ENCODE data around the gene SERPINB12. TPM values are rescaled to one million over a fixed set of nuclear protein-coding genes. Genes with fewer than 3 reads are reported as not detected.

Gene SERPINB12
- polyA plus RNA-seq, 3 donors from 2014 or later = not detected

DNA sequence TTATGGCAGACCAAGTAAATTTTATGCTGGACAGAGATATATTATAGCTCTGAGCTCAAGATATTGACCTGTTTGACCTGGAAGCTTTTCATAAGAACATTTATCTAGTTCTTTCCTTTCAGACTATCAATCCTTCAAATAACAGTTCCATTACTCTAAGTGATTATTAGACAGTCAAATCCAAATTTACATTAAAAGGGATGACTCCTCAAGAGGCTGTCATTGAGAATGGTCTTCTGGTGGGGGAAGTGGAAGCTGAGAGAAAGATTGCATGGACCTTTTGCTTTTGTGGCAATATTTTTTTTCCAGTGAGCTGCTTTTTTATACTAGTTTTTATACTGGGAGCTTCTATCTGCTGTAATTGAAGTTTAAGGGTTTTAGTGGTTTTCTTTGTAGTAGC is 14.9 kb upstream of the SERPINB12 start:
- H3K36me3 Mint-ChIP-seq = no peaks in the 10 kb centered on the region
- no peak overlapping the region for H3K4me3 Mint-ChIP-seq
- H3K27ac Mint-ChIP-seq = no peak overlapping the region
- no peaks in the 10 kb centered on the region for H3K4me1 Mint-ChIP-seq
- peaks cover 0 to 6% (median 1%) of the 10 kb centered on the region in 3 donors for H3K27me3 Mint-ChIP-seq (ENCODE audit: low read depth in 3 of 3)
- DNase-seq = no peak
- H3K9me3 Mint-ChIP-seq = no peaks in the 10 kb centered on the region

DNA sequence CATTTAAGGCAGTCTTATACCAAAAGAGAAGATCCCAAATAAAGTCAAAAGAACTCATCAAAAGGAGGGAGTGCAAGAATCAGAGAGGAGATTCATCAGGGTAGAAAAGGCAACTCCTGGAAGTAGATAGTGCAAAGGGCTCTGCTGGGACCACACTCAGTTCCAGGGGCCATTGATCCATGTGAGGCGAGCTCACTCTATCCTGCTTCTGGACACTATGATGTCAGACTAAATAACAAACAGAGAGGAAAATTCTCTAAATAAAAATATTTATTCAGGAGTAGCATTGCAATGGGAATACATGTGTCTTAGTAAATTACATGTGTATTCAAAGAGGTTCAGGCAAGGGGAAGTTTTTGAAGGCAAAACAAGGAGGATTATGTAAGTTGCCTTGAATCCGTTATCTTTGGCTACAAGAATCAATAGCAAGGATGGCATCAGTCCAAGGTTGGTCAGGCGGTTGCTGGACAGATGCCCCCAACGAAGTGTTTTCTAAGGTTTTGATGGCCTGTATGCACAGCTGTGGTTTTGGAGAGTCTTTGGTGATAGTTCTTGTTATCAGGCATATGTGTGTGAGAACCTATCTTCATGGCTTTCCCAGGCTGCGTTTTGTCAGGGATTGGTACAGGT is 13.2 kb upstream of the SERPINB12 start:
- no peaks in the 10 kb centered on the region for H3K36me3 Mint-ChIP-seq
- no peak for DNase-seq
- peaks cover 0 to 1% (median 0%) of the 10 kb centered on the region in 3 donors for H3K27me3 Mint-ChIP-seq (ENCODE audit: low read depth in 3 of 3)
- no peaks in the 10 kb centered on the region for H3K9me3 Mint-ChIP-seq
- H3K4me3 Mint-ChIP-seq = no peak overlapping the region
- H3K4me1 Mint-ChIP-seq = peaks cover 0 to 2% of the 10 kb centered on the region in 2 donors
- no peak overlapping the region for H3K27ac Mint-ChIP-seq

GRCh38 chr18:63532471-63532870 is 9.7 kb upstream of the SERPINB12 start:
- no peaks in the 10 kb centered on the region for H3K9me3 Mint-ChIP-seq
- no peak overlapping the region for H3K4me3 Mint-ChIP-seq
- no peaks in the 10 kb centered on the region for H3K36me3 Mint-ChIP-seq
- H3K27ac Mint-ChIP-seq = no peak overlapping the region
- no peaks in the 10 kb centered on the region for H3K27me3 Mint-ChIP-seq (ENCODE audit: low read depth in 3 of 3)
- peaks cover 10 to 12% of the 10 kb centered on the region in 2 donors for H3K4me1 Mint-ChIP-seq
- no peak for DNase-seq

GRCh38 chr18:63534615-63535014 is 7.6 kb upstream of the SERPINB12 start:
- Mint-ChIP-seq H3K4me3 (peak overlapping the region in 2 of 5 donors; percentile 12 to 22), H3K27ac (peak overlapping the region in 1 of 6 donors; percentile 7), H3K4me1 (peaks cover 10 to 12% of the 10 kb centered on the region in 2 donors), H3K27me3 (ENCODE audit: low read depth in 3 of 3) (peaks cover 0 to 2% (median 0%) of the 10 kb centered on the region in 3 donors), H3K36me3 (no peaks in the 10 kb centered on the region), H3K9me3 (no peaks in the 10 kb centered on the region)
- DNase-seq = peak in 1 of 3 donors; percentile 7

DNA sequence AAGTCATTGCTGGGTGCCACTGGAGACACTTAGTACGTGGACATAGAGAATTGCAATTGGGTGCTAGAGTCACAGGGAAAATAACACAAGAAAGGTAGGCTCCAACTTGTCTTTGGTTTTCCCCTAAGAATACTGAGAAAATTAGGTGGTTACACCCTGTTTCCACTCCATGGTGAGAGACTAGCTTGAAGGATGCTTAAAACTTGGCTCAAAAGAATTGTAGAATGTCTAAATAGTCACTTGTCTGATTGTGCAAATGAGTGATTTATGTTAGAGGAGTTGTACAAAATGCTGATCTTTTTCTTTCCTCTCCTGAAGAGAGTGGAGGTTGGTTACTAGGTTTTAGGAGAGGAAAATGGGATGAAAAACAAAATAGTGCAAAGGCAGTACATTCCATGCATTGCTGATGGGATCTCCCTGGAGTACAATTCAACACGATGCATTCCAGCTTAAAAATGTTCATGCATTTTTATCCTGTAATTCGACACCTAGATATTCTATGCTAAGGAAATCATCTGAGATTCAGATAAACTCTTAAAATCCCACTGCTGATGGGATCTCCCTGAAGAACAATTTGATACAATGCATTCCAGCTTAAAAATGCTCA is 2.2 kb upstream of the SERPINB12 start:
- no peak for DNase-seq
- Mint-ChIP-seq H3K4me3 (no peak overlapping the region), H3K27ac (no peak overlapping the region), H3K4me1 (peaks cover 0 to 2% of the 10 kb centered on the region in 2 donors), H3K9me3 (no peaks in the 10 kb centered on the region), H3K36me3 (no peaks in the 10 kb centered on the region), H3K27me3 (ENCODE audit: low read depth in 3 of 3) (peaks cover 2 to 10% (median 3%) of the 10 kb centered on the region in 3 donors)

DNA sequence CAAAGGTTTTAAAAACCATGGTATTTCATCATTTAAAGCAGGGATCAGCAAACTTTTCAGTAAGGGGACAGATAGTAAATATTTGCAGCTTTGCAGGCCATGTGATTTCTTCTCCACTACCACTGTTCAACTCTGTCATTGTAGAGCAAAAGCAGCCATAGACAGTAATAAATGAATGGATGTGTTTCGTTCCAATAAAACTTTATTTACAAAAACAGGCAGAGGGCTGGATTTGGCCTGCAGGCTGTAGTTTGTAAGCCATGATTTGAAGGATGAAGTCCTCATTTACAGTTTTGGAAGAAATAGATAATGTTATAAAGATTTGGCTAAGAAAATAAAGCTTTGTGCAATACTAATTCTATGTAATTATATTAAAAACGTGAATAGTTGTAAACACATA is 1.8 kb downstream of the SERPINB12 start:
- DNase-seq = no peak
- Mint-ChIP-seq H3K36me3 (no peaks in the 10 kb centered on the region), H3K9me3 (peaks cover 0 to 3% (median 0%) of the 10 kb centered on the region in 6 donors), H3K27me3 (ENCODE audit: low read depth in 3 of 3) (peaks cover 2 to 10% (median 7%) of the 10 kb centered on the region in 3 donors), H3K27ac (no peak overlapping the region), H3K4me3 (no peak overlapping the region), H3K4me1 (no peaks in the 10 kb centered on the region)

DNA sequence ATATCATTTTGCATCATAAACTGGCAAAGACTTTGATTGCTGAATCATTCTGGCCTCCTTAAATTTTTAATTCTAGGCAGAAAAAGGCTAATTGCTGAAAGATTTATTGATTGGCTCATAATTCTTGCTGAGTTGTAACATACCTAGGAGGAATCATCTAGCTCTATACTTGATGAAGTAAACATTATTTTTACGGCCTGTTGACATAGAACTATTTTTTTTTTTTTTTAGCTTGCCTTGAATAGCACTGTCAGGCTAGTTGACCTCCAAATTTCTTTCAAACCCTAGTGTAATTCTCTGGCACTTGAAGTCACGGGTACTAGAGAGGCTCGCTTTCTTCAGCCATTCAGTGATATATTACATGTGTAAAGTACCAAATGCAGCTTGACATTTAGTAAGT is 2.8 kb downstream of the SERPINB12 start:
- peaks cover 0 to 3% (median 0%) of the 10 kb centered on the region in 6 donors for H3K9me3 Mint-ChIP-seq
- peaks cover 2 to 6% (median 4%) of the 10 kb centered on the region in 3 donors for H3K27me3 Mint-ChIP-seq (ENCODE audit: low read depth in 3 of 3)
- no peak overlapping the region for H3K27ac Mint-ChIP-seq
- H3K36me3 Mint-ChIP-seq = no peaks in the 10 kb centered on the region
- no peak overlapping the region for H3K4me3 Mint-ChIP-seq
- DNase-seq = no peak
- no peaks in the 10 kb centered on the region for H3K4me1 Mint-ChIP-seq

DNA sequence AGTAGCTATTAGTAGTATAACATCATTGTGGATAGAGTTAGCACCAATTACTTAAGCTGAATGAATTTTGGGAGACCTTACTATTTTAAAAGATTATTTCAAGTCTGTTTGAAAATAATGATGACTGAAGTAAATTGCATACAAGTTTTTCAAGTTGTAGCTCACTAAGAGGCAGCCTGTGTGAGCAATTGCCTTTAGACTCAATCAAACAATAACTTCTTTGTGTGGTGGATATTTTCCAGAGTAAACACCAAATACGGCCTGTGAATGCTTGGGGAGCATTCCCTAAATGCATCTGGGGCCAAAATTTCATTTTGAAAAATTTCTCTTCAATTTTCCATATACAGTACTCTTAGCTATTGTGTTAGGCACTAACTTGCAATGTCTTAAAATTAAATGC is 7.9 kb downstream of the SERPINB12 start:
- peaks cover 3 to 6% (median 4%) of the 10 kb centered on the region in 3 donors for H3K27me3 Mint-ChIP-seq (ENCODE audit: low read depth in 3 of 3)
- H3K36me3 Mint-ChIP-seq = no peaks in the 10 kb centered on the region
- DNase-seq = no peak
- no peak overlapping the region for H3K4me3 Mint-ChIP-seq
- no peaks in the 10 kb centered on the region for H3K4me1 Mint-ChIP-seq
- H3K27ac Mint-ChIP-seq = no peak overlapping the region
- peaks cover 0 to 3% (median 0%) of the 10 kb centered on the region in 6 donors for H3K9me3 Mint-ChIP-seq

GRCh38 chr18:63551769-63552168 is 9.6 kb downstream of the SERPINB12 start:
- Mint-ChIP-seq H3K9me3 (peaks cover 0 to 3% (median 0%) of the 10 kb centered on the region in 6 donors), H3K27ac (no peak overlapping the region), H3K36me3 (no peaks in the 10 kb centered on the region), H3K27me3 (ENCODE audit: low read depth in 3 of 3) (peaks cover 1 to 6% (median 3%) of the 10 kb centered on the region in 3 donors), H3K4me3 (no peak overlapping the region), H3K4me1 (no peaks in the 10 kb centered on the region)
- DNase-seq = no peak

DNA sequence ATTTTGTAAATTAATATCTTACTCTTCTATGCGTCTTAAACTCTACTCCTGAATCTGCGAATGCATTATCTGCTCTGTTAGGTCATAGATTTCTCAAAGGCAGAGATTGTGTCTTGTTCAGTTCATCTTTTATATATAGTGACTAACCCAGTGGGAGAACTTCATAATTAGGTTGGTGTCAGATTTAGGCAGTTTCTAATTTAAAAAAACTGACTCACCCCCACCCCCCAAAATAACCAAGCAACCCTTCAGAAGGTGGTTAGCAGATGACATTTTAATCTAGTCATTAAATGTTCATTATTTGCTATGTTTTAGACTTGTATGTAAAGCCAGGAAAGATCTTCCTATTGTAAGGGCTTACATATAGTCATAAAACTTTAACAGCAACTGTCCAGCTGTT is 10.4 kb downstream of the SERPINB12 start:
- Mint-ChIP-seq H3K36me3 (no peaks in the 10 kb centered on the region), H3K9me3 (peaks cover 0 to 3% (median 0%) of the 10 kb centered on the region in 6 donors), H3K4me3 (no peak overlapping the region), H3K27me3 (ENCODE audit: low read depth in 3 of 3) (peaks cover 0 to 6% (median 3%) of the 10 kb centered on the region in 3 donors), H3K4me1 (no peaks in the 10 kb centered on the region), H3K27ac (no peak overlapping the region)
- DNase-seq = no peak

DNA sequence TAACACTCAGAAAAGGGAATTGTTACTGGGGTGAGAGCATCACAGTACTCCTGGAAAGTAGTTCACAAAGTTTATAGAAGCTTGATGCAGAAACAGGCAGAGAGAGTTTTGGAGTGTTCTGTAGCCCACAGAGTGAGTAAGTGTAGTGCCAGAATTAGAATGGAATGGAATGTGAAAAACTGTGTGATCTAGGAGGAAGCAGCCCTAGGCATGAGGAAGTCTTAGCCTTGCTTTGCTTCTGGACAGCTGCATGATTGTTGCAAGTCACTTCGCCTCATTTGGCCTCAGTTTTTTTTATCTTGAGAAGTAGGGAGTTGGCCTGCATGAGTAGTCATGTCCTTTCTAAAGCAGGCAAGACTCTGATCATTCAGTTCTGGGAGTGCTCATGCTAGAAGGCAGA is 10.9 kb downstream of the SERPINB12 start:
- Mint-ChIP-seq H3K4me3 (no peak overlapping the region), H3K27me3 (ENCODE audit: low read depth in 3 of 3) (peaks cover 0 to 6% (median 3%) of the 10 kb centered on the region in 3 donors), H3K4me1 (no peaks in the 10 kb centered on the region), H3K36me3 (no peaks in the 10 kb centered on the region), H3K27ac (no peak overlapping the region), H3K9me3 (no peaks in the 10 kb centered on the region)
- no peak for DNase-seq

DNA sequence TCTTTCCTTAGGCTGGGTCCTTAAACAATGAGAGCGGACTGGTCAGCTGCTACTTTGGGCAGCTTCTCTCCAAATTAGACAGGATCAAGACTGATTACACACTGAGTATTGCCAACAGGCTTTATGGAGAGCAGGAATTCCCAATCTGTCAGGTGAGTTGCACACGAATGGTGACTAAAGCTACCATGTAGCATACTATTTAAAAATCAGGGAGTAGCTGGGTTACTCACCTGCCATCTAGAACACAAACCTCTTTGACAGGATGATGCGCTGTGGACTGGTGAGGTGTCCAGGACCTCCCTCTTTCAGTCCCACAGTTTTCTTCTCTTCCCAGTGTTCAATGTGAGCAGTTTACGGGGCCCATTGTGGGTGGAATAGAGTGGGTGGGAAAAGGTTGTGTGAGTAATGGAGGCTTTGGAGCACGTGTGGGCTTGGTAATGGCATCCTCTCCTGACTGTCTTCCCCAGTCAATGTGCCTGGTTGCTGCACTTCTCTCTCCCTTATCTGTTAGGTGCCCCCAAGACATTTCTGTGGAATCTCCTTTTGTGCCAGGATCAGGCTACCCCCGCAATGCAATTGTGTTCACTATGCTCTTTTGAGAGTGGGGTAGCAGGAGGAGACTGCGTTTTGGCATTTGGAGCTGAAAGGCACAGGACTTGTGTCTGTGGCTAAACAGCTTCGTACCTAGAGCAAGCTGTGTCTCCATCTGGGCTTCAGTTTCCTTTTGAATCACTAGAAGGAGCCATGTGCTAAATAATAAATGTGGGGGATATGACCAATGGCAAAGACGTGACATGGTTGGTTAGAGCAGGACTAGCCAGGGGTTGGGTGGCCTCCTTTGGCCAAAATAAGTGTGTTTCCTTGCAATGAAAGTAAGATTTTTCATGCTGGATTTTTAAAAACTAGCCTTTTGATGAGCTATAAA is 17.7 kb downstream of the SERPINB12 start:
- no peak overlapping the region for H3K4me3 Mint-ChIP-seq
- peaks cover 0 to 7% (median 1%) of the 10 kb centered on the region in 3 donors for H3K27me3 Mint-ChIP-seq (ENCODE audit: low read depth in 3 of 3)
- H3K27ac Mint-ChIP-seq = no peak overlapping the region
- H3K9me3 Mint-ChIP-seq = peaks cover 0 to 2% (median 0%) of the 10 kb centered on the region in 6 donors
- H3K4me1 Mint-ChIP-seq = no peaks in the 10 kb centered on the region
- no peak for DNase-seq
- no peaks in the 10 kb centered on the region for H3K36me3 Mint-ChIP-seq

DNA sequence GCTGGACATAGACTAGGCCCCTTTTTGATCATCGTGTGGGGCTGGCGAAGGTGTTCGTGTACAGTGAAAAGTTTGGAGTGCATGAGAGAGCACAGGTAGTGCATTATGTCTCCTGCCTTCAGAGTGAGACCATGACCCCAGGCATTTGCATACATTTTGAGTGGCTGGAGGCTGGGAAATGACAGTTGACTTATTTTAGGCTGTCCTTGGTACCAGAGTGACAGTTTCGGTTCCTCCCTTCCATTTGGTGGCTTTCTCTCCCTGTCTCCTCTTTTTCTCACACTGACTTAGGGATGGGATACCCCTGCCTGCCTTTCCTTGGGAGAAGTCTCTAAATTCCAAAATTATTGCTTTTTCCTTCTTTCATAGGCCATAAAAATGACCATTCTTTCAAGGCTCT is 20.1 kb downstream of the SERPINB12 start:
- no peaks in the 10 kb centered on the region for H3K4me1 Mint-ChIP-seq

DNA sequence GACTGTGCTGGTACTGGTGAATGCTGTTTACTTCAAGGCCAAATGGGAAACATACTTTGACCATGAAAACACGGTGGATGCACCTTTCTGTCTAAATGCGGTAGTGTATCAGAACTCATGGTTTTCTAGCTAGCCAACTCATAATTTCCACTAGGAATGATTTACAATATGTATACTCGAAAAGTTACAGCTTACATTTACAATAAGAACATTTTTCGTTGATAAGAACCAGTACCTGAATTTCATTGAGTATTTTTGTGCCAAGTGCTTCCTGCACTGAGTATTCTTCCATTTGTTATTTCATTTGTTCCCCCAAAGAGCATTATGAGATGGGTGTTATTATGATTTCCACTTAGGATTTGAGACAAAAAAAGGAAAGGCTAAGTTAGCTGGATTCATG is 21.9 kb downstream of the SERPINB12 start:
- no peak overlapping the region for H3K4me3 Mint-ChIP-seq
- no peaks in the 10 kb centered on the region for H3K36me3 Mint-ChIP-seq
- H3K27me3 Mint-ChIP-seq (ENCODE audit: low read depth in 3 of 3) = peaks cover 1 to 7% (median 4%) of the 10 kb centered on the region in 3 donors
- peaks cover 0 to 2% (median 0%) of the 10 kb centered on the region in 6 donors for H3K9me3 Mint-ChIP-seq
- H3K4me1 Mint-ChIP-seq = no peaks in the 10 kb centered on the region
- no peak overlapping the region for H3K27ac Mint-ChIP-seq
- no peak for DNase-seq

More for the DNA sequence above, 20.1 kb downstream of the SERPINB12 start:
- no peak for DNase-seq
- H3K27ac Mint-ChIP-seq = no peak overlapping the region
- H3K27me3 Mint-ChIP-seq (ENCODE audit: low read depth in 3 of 3) = peaks cover 1 to 7% (median 4%) of the 10 kb centered on the region in 3 donors
- H3K36me3 Mint-ChIP-seq = no peaks in the 10 kb centered on the region
- no peak overlapping the region for H3K4me3 Mint-ChIP-seq
- H3K9me3 Mint-ChIP-seq = peaks cover 0 to 2% (median 0%) of the 10 kb centered on the region in 6 donors

All from immature natural killer cell (primary cell).